Activated T-helper 1 cell treated with anti-CD3 and anti-CD28 coated beads, Interleukin-2, amount 50 U/mL, for 16 hours (primary cell): ENCODE measurements around the gene NAT9.
A peak's percentile ranks its signal among the peaks of the same experiment; 100 is the strongest.

ENCODE experiments used
- DNase-seq, 2 donors: peaks; one replicate each; pipeline ENCODE4 v3.0.0-alpha.2; 2020; ENCODE audit warnings: low read depth in 1 of 2, low spot score in 1 of 2

Gene NAT9

DNA sequence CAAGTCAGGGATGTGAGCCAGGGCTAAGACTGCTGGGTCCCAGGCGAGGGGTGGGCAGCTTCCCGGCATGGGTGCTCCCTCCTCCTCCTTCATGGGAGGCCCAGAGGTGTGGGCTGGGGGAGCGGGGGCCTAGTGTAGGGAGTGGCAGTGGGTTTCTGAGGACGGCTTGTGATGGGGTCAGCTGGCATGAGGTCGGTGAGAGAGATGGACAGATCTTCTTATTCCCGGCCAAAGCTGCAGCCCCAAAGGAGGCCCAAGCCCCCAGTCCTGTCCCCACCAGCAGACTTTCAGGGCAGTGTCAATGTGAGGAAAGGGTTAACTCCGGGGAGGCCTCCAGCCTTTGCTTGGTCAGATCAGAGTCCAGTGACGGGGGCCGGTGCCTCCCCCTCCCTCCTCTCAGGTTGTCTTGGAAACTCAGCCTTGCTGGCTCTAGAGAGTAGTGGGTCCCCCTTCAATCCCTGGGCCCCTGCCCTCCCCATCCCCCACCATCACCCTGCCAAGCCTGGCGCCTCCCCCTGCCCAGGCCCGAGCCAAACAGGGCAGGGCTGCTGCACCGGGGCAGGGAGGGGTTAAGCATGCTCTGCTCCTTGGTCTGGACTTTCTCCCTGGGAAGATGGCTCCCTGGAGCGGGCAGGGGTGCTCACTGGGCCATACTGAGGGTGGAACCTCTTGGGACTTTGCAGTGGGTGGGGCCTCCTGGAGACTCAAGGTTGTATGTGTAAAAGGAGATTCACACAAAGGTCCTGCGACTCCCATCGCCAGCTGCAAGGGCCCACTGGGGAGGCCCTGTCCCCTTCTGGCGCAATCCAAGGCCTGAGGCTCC is 12.4 kb downstream of the NAT9 start:
- no peak for DNase-seq

DNA sequence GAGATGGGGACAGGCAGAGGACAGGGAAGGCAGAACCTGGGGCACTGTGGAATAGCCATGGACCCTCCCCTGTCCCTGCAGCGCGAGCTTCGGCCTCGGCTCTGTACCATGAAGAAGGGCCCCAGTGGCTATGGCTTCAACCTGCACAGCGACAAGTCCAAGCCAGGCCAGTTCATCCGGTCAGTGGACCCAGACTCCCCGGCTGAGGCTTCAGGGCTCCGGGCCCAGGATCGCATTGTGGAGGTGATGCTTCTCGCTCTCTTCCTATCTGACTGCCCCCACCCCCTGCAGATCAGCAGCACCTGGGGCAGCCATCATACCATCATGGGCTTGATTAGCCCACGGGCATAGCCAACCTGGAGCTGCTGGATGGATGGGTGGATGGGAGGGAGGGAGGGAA is 14.2 kb downstream of the NAT9 start:
- no peak for DNase-seq

DNA sequence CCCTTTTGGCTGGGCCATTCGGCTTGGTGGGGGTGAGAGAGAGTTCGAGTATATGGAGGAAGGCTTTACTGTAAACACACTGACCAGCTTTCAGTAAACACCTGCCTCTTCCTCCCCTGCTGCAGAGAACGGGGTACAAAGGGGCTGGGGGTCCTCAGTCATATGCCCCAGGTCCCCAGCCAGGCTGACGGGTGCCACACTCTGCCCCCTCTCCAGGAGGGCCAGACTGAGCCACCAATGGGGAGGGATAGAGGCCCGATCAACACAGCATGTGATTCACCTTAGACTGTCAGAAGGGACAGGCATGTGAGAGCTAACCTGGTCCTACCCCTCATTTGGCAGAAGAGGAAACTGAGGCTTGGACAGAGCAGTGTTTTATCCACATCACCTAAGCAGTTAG is 14.7 kb downstream of the NAT9 start:
- no peak for DNase-seq

DNA sequence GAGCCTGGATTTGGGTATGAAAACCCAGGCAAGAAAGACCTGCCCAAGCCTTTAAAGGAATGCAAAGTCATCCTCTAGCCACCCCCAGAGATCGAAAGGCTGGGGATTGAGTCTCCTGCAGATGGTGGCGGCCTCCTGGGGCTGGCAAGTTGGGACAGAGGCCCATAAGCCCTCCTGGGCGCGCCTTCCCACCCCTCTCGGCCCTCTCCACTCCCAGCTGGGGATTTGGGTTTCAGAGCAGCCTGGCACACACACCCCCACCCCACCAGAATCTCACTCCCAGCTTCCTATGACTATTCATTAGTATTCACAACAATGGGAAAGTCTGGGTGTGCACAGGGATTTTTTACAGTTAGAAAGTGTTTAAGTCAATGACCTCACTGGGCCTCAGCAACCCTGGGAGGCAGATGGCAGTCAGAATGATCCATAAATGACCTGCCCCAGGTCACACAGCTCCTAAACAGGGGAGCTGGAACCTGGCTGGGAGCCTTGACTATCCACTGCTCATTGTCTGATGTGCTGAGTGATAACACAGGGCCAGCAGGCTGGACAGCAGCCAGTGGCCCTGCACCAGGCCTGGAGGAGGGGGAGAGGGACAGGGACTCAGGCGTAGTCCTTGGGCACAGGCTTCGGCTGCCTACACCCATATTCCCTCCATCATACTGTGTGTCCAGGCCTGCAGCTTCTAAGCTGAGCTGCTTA is 15.6 kb downstream of the NAT9 start:
- DNase-seq: no peak

DNA sequence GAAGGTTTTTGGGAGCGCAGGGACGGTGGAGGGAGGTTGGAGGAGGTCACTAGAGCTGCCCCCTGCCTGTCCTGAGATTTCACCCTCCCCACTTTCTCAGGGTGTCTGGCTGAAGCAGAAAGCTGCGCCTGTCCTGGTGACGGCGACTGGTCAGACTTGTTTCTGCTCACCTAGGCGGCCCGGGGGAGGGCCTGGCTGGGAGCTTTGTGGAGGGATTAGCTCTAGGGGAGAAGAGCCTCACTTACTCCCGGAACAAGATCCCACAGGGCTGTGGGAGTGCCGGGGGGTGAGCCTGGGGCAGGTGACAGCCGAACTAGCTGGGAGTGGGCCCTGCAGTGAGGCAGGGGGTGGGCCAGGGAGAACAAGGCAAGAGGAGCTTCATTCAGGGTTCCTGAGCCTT is 16.2 kb downstream of the NAT9 start:
- no peak for DNase-seq

DNA sequence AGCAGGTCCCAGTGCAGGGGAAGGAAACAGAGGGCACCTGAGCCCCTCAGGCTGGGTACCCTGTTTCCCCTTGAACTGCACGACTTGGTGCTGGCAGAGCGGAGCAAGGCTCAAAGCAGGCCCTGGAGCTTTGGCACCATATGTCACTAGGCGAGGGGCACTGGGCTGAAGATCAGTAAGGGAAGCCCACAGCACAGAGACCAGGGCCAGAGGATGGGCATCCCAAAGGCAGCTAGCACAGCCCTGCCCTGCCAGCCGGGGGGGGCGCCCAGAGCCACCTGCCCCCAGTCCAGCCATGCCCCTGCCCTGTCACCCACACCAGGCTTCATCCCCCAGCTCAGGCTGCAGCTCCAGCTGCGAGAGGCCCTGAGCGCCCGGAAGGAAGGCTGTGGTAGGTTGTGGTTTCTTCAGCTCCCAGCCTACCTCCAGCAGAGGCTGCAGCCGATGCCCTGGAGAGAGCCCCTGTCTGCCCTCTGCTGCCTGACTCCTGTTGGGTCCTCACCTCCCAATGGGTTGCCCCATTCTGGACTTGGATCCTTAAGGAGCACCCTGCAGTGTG is 16.8 kb downstream of the NAT9 start:
- no peak for DNase-seq

DNA sequence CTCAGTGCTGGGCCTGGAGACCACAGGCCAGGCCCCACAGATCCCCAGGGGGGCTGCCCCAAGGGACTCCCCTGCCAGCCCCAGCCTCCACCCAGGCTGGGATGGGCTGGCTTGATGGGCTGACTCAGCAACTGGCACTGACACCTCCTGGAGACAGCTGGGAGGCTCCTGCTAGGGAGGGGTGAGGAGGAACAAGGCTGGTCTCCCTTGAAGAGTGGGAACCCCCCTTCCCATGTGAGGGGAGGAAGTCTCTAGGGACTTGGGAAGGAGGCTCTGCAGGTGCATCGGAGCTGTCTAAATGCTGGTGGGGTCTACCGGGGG is 17.3 kb downstream of the NAT9 start:
- DNase-seq: no peak

DNA sequence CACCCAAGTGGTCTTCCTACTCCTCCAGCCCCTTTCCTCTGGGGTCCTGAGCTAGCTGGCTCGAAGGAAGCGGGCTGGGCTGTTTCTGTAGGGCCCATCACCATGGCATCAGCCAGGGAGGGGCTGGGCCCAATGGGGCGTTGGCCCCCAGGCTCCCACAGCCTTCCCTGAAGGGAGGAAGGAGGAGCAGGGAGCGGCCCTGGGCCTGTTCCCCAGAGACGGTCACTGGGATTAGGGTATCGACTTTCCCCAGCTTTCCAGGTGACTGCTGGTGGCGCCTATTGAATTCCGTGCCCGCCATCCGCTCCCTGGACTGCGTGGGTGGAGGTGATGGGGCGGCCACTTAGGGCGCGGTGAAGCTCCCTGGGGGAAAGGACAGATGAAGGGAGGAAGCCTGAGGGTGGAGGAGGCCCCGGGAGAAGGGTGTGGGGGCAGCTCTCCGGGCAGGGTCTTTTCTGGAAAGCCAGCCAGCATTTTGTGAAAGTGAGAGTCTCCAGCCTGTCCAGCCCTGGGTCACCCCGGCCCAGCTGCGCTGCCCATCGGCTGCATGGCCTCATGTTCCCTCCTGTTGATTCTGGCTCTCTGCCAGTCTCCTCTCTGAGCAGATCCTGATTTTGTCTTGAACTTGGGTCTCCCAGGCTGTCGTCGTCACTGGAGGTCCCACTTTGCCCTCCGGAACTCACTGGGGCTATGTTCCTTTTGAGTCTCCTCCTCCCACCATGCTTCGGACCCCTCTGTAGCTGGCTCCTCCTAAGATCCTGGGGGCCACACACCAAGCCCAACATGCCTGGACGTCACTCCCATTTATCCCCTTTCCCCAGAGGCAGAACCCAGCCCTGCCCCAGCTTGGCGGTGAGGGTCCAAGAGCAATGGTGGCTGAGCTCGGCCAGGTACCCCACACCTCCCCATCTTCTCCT is 18.0 kb downstream of the NAT9 start:
- DNase-seq: no peak

DNA sequence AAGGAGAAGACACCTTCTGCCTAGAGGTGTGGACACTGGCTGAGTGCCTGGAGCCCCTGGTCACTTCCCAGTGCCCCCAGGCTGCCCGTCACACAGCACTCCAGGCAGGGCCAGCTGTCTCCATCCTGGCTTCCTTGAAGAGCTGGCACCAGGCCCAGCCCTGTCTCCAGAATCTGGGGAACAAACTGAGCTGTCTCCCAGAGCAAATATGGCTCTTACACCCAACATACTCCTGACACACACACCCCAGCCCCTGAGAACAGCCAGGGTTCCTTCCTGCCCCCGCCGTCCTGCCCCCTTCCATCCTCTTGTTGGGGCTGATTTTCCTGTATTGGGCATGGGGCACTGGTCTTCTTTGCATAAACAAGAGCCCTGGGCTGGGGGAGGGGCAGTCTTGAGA is 18.6 kb downstream of the NAT9 start:
- DNase-seq: no peak

DNA sequence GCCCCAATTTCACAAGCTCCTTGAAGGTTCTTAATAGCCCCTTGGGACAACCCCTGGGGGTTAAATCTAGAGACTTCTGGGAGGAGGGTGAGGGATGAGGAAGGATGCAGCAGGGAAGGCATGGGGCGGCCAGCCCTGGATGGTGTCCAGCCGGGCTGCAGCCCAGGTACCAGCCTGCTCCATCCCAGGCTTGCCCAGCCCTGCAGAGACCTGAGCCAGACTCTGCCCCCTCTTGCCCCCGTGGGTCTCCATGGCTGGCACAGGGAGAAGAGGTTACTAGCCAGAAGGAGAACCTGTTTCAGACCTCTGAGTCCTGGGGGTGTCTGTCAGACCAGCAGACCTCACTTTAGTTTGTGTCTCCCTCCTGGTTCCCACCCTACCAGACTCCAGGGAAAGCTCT is 19.3 kb downstream of the NAT9 start:
- no peak for DNase-seq

DNA sequence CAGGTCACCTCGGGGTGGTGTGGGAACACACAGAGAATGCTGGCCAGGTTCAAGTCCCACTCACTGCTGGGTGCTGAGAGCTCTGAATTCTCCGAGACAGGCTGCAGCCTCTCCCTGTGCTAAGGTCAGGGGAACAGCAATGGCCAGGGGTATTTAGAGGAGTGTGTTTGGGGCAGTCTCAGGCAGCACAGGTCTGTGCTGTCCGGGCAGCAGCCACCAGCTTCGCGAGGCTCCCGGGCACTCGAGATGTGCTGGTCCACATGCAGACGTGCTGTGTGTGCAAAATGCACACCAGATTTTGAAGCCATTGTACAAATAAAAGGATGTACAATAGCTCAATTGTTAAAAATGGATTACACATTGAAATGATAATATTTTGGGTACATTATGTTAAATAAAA is 20.6 kb downstream of the NAT9 start:
- no peak for DNase-seq

DNA sequence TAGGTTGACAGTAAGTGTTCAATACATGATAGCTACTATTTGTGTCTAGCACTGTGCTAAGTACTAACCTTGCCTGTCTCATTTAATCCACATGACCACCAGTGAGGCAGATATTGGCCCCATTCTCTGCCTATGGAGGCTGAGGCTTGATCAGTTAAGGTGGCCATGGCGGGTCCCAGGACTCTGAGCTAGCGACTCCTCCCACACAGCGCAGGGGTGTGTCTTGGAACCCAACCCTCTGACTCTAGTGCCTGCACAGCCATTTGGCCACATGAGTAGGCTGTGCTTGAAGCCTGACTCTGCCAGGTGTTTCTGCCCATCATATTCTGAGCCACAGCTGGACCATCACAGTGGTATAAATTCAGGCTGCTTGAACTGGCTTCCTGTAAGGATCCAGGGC is 21.3 kb downstream of the NAT9 start:
- DNase-seq: no peak

DNA sequence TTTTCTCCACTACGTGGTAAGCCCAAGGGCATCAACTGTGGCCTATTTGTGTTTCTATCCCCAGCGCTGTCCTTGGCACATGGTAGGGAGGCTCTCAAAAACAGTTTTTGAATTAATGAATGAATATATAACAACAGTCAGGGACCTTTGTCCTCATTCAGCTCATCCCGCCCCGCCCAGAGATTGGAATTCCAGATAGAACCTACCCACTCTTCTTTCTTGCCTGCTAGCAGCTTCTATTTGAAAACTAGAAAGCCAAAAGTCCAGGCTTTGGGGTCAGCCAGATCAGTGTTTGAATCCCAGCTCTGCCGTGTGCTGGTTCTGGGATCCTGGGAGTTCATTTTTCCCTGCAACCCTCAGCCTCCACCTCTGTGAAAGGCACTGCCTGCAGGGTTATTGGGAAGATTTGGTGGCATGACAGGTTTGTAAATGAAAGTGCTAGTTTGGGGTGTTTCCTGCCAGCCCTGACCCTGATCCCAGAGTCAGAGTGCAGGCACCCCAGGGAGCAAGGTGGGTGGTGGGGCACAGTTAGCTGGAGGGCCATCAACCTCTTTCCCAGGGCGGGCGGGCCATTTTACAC is 23.2 kb downstream of the NAT9 start:
- DNase-seq: no peak

DNA sequence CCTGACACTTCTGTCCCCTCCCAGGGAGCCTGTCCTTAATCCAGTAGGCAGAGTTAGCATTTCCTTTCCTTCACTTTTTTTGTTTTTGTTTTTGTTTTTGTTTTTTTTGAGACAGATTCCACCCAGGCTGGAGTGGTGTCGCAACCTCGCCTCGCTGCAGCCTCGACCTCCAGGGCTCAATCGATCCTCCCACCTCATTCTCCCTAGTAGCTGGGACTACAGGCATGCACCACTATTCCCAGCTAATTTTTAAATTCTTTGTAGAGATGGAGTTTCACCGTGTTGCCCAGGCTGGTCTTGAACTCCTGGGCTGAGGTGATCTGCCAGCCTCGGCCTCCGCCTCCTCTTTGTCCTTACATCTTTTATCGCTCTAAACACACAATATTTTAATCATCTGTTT is 23.7 kb downstream of the NAT9 start:
- no peak for DNase-seq

DNA sequence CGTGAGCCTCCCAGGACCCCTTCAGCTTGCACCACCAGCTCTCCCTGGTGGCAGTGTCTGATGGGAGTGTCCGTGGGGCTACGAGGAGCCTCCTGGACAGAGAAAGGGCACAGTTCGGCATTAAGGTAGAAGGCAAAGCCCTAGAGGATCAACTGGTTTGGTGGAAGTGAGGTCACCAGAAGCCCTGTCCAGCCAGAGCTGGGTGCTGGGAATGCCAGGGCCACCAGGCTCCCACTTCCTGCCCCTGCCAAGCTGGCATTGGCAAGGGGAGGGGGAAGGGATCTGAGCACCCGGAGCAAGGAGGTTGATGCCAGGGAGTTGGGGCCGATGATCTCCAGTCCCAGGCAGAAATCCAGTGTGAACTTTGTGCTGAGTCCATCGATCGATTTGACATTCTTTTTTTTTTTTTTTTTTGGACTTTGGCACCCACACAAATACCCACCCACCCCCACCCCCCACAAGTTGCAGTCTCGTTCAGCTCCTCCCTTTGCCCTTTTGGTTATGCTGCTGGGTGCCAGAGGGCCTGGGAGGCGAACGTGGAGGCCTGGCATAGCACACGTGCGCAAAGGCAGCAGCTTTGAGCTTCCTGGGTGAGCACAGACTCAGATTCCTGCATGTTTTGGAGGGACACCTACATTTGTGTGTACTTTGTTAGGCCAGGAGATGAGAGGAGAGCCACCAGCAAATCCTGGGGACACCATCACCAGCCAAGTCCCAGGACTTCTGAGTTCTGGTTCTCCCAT is 25.6 kb downstream of the NAT9 start:
- no peak for DNase-seq

DNA sequence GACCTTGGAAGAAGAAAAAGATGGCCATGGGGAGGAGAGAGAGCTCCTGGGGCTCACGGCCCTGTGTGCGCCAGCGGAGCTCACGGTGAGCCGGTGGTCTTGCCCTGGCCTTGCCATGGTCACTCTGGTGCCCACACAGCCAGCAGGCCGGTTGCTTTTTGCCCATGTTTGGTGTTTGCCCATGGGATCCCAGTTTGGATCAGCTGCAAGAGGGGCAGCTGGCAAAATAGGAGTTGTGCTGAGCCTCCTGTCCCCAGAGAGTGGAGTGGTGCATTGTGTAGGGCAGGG is 26.2 kb downstream of the NAT9 start:
- DNase-seq: no peak

DNA sequence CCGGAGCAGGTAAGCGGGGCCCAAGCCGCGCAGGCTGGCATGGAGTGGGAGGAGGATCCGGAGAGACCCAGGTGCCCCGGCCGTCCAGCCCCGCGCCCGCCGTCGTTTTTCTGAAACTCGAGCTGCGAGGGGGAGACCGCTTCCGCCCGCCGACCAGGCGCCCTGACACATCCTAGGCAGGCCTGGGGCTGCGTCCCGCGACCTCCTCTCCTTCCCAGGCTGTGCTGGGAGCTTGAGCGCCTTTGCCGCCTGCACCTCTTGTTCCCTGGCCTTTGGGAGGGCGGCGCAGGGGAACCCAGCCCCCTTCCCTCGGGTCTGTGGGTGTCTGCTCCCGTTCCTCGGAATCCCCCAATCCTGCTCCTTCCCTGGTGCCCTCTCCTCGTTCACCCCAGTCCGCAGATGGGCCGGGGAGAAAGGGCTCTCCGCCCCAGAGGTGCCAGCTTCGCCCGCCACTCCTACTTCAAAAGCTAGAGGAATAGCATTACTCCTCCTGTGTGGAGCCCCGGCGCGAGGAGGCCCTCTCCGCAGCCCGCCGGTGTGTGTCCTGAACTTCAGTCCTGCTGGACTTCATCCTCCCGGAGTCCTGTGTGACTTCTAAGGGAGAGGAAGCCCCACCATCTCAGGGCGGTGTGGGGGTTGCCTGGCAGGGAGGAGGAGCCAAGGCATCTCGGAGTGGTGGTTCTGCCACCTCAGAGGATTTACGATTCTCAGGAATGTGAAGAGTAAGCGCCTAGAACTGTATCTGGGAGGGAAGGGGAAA is 26.7 kb downstream of the NAT9 start:
- no peak for DNase-seq

DNA sequence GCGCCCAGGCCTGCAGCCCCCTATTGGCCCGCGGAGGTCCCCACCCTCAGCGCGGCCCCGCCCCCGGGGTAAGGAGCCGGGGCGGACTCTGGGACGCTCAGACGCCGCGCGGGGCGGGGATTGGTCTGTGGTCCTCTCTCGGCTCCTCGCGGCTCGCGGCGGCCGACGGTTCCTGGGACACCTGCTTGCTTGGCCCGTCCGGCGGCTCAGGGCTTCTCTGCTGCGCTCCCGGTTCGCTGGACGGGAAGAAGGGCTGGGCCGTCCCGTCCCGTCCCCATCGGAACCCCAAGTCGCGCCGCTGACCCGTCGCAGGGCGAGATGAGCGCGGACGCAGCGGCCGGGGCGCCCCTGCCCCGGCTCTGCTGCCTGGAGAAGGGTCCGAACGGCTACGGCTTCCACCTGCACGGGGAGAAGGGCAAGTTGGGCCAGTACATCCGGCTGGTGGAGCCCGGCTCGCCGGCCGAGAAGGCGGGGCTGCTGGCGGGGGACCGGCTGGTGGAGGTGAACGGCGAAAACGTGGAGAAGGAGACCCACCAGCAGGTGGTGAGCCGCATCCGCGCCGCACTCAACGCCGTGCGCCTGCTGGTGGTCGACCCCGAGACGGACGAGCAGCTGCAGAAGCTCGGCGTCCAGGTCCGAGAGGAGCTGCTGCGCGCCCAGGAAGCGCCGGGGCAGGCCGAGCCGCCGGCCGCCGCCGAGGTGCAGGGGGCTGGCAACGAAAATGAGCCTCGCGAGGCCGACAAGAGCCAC is 27.4 kb downstream of the NAT9 start, which contains the start of gene NHERF1:
TSS of gene NHERF1 (plus strand) at position 100 of the 750 bp plus-strand sequence. CDS start at position 319, 219 bp downstream.
- peak; percentile 87 to 95 for DNase-seq

DNA sequence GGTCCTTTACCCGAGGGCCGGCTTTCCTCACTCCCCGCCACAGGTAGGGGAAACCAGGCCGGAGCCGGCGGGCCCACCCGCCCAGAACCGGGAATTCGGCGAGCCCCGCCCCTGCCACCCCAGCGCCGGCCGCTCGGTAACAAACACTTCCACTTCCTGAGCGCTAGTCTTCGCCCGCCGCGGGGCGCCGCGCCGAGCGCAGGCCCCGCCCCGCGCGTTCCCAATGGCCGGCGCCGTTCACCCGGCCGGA is 27.9 kb downstream of the NAT9 start:
- DNase-seq: no peak

DNA sequence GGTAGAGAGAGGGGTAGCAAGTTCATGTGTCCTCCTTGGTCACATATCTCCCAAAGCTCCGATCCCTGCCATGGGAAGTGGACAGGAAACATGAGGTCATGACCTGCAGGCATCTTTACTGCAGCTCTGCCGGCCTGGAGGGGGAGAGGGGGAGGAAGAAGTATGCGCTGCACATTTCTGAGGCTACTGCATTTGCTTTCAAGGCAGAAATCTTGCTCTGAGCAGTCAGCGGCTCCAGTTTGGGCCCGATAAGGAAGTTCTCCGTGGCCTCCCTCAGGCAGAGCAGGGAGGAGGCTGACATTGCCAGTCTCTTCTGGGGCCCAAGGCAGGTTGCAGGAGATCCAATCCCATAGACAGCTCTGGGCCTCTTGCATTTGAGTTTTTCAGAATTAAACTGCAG is 29.2 kb downstream of the NAT9 start:
- DNase-seq: no peak
